HepG2 (cell line): ENCODE results near the gene DNAAF1. TPM values are rescaled to one million over a fixed set of nuclear protein-coding genes. Genes with fewer than 3 reads are reported as not detected.
A peak's percentile ranks its signal among the peaks of the same experiment; 100 is the strongest.

ENCODE experiments used
- ATF5 ChIP-seq: sonication (generic); formaldehyde crosslinking; IDR thresholded peaks from 2 replicates; pipeline ENCODE4 v1.4.0; 2020; ENCODE audit warnings: mild to moderate bottlenecking, low read depth, missing genetic modification reagents
- CENPX ChIP-seq: sonication (generic); formaldehyde crosslinking; IDR thresholded peaks from 2 replicates; pipeline ENCODE4 v1.9.0; 2021; ENCODE audit warnings: mild to moderate bottlenecking, missing genetic modification reagents, moderate library complexity
- DMAP1 ChIP-seq: IDR thresholded peaks from 2 replicates; pipeline ENCODE4 v1.6.1; 2016
- ELF4 ChIP-seq: sonication (generic); formaldehyde crosslinking; IDR thresholded peaks from 2 replicates; pipeline ENCODE4 v1.5.0; 2020; ENCODE audit warnings: missing genetic modification reagents, mild to moderate bottlenecking, moderate library complexity, borderline replicate concordance
- HHEX ChIP-seq: IDR thresholded peaks from 2 replicates; pipeline ENCODE4 v1.6.1; 2016; ENCODE audit warnings: control low read depth
- HOXA9 ChIP-seq: sonication (generic); formaldehyde crosslinking; IDR thresholded peaks from 2 replicates; pipeline ENCODE4 v1.8.1; 2022; ENCODE audit warnings: missing genetic modification reagents, mild to moderate bottlenecking, moderate library complexity, borderline replicate concordance
- IRF9 ChIP-seq: sonication (generic); formaldehyde crosslinking; IDR thresholded peaks from 2 replicates; pipeline ENCODE4 v1.8.0; 2022; ENCODE audit warnings: missing genetic modification reagents, mild to moderate bottlenecking, borderline replicate concordance
- MEIS2 ChIP-seq: sonication (generic); formaldehyde crosslinking; IDR thresholded peaks from 2 replicates; pipeline ENCODE4 v1.9.0; 2021; ENCODE audit warnings: mild to moderate bottlenecking, missing genetic modification reagents
- MYPOP ChIP-seq: sonication (generic); formaldehyde crosslinking; IDR thresholded peaks from 2 replicates; pipeline ENCODE4 v1.8.1; 2023; ENCODE audit warnings: mild to moderate bottlenecking, moderate library complexity, missing genetic modification reagents
- NR3C1 ChIP-seq: sonication (generic); formaldehyde crosslinking; IDR thresholded peaks from 2 replicates; pipeline ENCODE4 v1.4.0; 2020; ENCODE audit warnings: missing genetic modification reagents
- SUZ12 ChIP-seq: fragments of 150-350 bp; IDR thresholded peaks from 2 replicates; pipeline ENCODE4 v1.6.1; 2014; ENCODE audit warnings: low read depth, low read length
- TBX3 ChIP-seq: fragments of 450-650 bp; IDR thresholded peaks from 2 replicates; pipeline ENCODE4 v1.6.1; 2017; ENCODE audit warnings: antibody characterized with exemption, mild to moderate bottlenecking, inconsistent platforms, borderline replicate concordance
- XRCC5 ChIP-seq: fragments of 200-400 bp; formaldehyde crosslinking; optimal IDR thresholded peaks from 2 replicates; pipeline ENCODE3; 2017; ENCODE audit warnings: mild to moderate bottlenecking, low read length
- ZBTB20 ChIP-seq: sonication (generic); formaldehyde crosslinking; IDR thresholded peaks from 2 replicates; pipeline ENCODE4 v1.8.1; 2023; ENCODE audit warnings: missing genetic modification reagents, low read depth, mild to moderate bottlenecking, borderline replicate concordance
- ZC3H13 ChIP-seq: sonication (generic); formaldehyde crosslinking; IDR thresholded peaks from 2 replicates; pipeline ENCODE4 v1.8.1; 2023; ENCODE audit warnings: mild to moderate bottlenecking, missing genetic modification reagents, moderate library complexity
- ZC3H4 ChIP-seq: sonication (generic); formaldehyde crosslinking; IDR thresholded peaks from 2 replicates; pipeline ENCODE4 v1.4.0; 2020; ENCODE audit warnings: missing genetic modification reagents, borderline replicate concordance
- ZFP36 ChIP-seq: fragments of 150-350 bp; IDR thresholded peaks from 2 replicates; pipeline ENCODE4 v1.6.1; 2018; ENCODE audit warnings: borderline replicate concordance, low read length, low read depth; ENCODE audit not compliant: partially characterized antibody
- ZNF441 ChIP-seq: sonication (generic); formaldehyde crosslinking; IDR thresholded peaks from 2 replicates; pipeline ENCODE4 v1.7.0; 2021; ENCODE audit warnings: missing genetic modification reagents, borderline replicate concordance
- ZNF558 ChIP-seq: sonication (generic); formaldehyde crosslinking; IDR thresholded peaks from 2 replicates; pipeline ENCODE4 v1.9.0; 2022; ENCODE audit warnings: mild to moderate bottlenecking, missing genetic modification reagents, borderline replicate concordance
- ZNF567 ChIP-seq: sonication (generic); formaldehyde crosslinking; IDR thresholded peaks from 2 replicates; pipeline ENCODE4 v1.8.1; 2023; ENCODE audit warnings: mild to moderate bottlenecking, missing genetic modification reagents, borderline replicate concordance
- ZNF777 ChIP-seq: sonication (generic); formaldehyde crosslinking; IDR thresholded peaks from 2 replicates; pipeline ENCODE4 v1.4.0; 2020; ENCODE audit warnings: missing genetic modification reagents
- ZSCAN25 ChIP-seq: sonication (generic); formaldehyde crosslinking; IDR thresholded peaks from 2 replicates; pipeline ENCODE4 v1.8.0; 2022; ENCODE audit warnings: mild to moderate bottlenecking, missing genetic modification reagents
- ZUFSP ChIP-seq: sonication (generic); formaldehyde crosslinking; IDR thresholded peaks from 2 replicates; pipeline ENCODE4 v1.9.0; 2021; ENCODE audit warnings: missing genetic modification reagents, mild to moderate bottlenecking, borderline replicate concordance
- polyA plus RNA-seq, 8 experiments: library from polyadenylated mRNA; depleted of rRNA in 3 of 8; stranded (reverse) in 7 of 8; unstranded in 1 of 8; fragments of >200 nt; fragmentation: Illumina TruSeq in 4 of 8; extraction: Trizol in 4 of 8; gene quantifications; 2 replicates each; pipeline versions ENCODE4 v1.2.1 to v1.2.3, GENCODE V29; 2011 to 2016; ENCODE audit warnings: low read depth in 4 of 8, missing spikeins in 1 of 8, mixed read lengths in 1 of 8; ENCODE audit not compliant: insufficient read depth in 1 of 8
- total RNA-seq, 5 experiments: library from RNA; depleted of rRNA; stranded (reverse); fragments of >200 nt; fragmentation: Illumina TruSeq; extraction: Trizol; gene quantifications; 2 replicates each; pipeline ENCODE4 v1.2.3, GENCODE V29; 2016; ENCODE audit warnings: low read depth in 1 of 5
- TF ChIP-seq, protein P1 (sequence below), 2 experiments: fragments of 450-650 bp in 1 of 2; sonication (generic) in 1 of 2; formaldehyde crosslinking; IDR thresholded peaks; 2 replicates each; pipeline versions ENCODE4 v1.5.0 to v1.8.0; 2020 to 2022; ENCODE audit warnings: mild to moderate bottlenecking in 1 of 2, missing genetic modification reagents in 1 of 2

DNAAF1 gene
- total and polyA plus RNA-seq, 2 of the 13 experiments (the other 11 are each of a cell fraction or from before 2014, with no cell fraction given), result 0.04 TPM; not detected in 1

DNA sequence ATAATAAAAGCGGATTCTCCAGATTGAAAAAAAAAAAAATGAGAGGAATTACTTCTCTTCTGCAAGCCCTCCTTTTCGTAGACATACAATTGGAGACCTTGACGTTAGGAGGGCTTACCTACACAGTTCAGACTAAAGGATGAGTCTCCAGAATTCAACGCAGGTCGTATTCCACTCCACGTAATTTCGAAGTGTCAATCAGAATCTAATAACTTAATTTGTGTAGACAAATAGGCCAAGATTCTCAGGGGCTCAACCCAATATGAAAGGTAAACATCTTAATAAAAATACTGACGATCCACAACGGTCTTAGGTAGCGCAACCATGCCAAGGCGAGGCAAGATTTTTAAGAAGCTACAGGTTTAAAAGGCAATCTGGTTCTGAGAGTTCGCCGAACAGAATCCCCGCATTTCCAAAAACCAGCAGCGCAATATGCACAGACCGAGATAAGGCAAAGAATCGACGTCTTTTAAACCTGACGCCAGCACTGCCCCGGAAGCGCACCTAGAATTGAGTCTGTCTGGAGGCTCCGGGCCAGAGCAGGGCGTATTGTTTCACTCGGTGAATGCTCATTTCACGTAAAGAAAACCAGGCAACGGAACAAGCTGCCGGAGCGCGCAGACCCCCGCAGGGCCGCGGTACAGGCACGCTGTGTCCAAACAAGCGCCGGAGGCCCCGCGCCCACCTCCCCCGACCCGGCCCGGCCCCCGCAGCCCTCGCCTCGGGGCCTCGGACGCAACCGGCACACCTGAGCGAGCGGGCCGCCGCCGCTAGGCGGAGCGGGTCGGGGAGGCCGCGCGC lies 29.0 kb upstream of the DNAAF1 start (continued):
- TF ChIP-seq ZNF567 (CRISPR knock-in tag) (no peak), MYPOP (no peak), IRF9 (CRISPR knock-in tag) (no peak), XRCC5 (no peak), ZFP36 (no peak), ZUFSP (CRISPR knock-in tag) (no peak), CENPX (CRISPR knock-in tag) (no peak), HOXA9 (CRISPR knock-in tag) (no peak), SUZ12 (no peak), ELF4 (CRISPR knock-in tag) (peak; percentile 69; the same call in 1 of the 2 replicates), ZNF777 (peak; percentile 18; the same call in 1 of the 2 replicates), NR3C1 (CRISPR knock-in tag) (no peak), HHEX (CRISPR knock-in tag) (no peak), ATF5 (CRISPR knock-in tag) (no peak), ZBTB20 (no peak), ZC3H13 (CRISPR knock-in tag) (no peak), TBX3 (no peak), ZC3H4 (CRISPR knock-in tag) (no peak), DMAP1 (CRISPR knock-in tag) (no peak), ZNF558 (CRISPR knock-in tag) (peak; percentile 9; the same call in 1 of the 2 replicates), ZSCAN25 (no peak), MEIS2 (CRISPR knock-in tag) (peak; percentile 70), ZNF441 (CRISPR knock-in tag) (no peak)
- TF ChIP-seq, protein P1, sequence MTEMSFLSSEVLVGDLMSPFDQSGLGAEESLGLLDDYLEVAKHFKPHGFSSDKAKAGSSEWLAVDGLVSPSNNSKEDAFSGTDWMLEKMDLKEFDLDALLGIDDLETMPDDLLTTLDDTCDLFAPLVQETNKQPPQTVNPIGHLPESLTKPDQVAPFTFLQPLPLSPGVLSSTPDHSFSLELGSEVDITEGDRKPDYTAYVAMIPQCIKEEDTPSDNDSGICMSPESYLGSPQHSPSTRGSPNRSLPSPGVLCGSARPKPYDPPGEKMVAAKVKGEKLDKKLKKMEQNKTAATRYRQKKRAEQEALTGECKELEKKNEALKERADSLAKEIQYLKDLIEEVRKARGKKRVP (CRISPR knock-in tag; IDR thresholded peaks at IDR 0.05), result no peak
